Forelimb muscle (tissue), 1 donor: Measurements from ENCODE around the gene STAT3. TPM values are rescaled to one million over a fixed set of nuclear protein-coding genes. Genes with fewer than 3 reads are reported as not detected.
"Not testable (repeated sequence)": the region's sequence is repeated elsewhere in the genome, so short reads cannot be mapped to it uniquely, and the experiment has no call there.

Experiments used
- DNase-seq: peaks from one replicate; pipeline ENCODE4 v3.0.0-alpha.2; 2013; ENCODE audit warnings: low read depth
- polyA plus RNA-seq: library from polyadenylated mRNA; unstranded; fragments of 120-200 nt; gene quantifications from one replicate; pipeline ENCODE4 v1.2.1, GENCODE V29; 2013; ENCODE audit not compliant: insufficient read length

STAT3 gene
- polyA plus RNA-seq, 1 donor = 47.6 TPM

- no peak for DNase-seq
Measured at GRCh38 chr17:42317266-42317845, 70.9 kb downstream of the STAT3 start.

DNA sequence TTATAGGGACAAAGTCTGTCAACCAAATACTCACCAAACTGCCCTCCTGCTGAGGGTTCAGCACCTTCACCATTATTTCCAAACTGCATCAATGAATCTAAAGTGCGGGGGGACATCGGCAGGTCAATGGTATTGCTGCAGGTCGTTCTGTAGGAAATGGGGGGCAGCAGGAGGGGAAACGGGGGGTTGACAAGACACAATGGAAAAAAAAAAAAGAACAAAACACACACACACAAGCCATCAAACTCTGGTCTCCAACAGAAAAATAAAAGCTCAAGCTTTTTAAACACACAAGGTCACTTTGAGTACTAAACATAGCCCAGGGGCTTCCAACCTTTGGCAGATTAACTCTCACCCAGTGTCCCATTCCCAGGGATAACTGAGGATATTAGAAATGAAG lies 71.5 kb downstream of the STAT3 start:
- no peak for DNase-seq

- no peak for DNase-seq
Measured at GRCh38 chr17:42315402-42316156, 72.7 kb downstream of the STAT3 start.

- no peak for DNase-seq
Measured at GRCh38 chr17:42313773-42314566, 74.3 kb downstream of the STAT3 start.

DNA sequence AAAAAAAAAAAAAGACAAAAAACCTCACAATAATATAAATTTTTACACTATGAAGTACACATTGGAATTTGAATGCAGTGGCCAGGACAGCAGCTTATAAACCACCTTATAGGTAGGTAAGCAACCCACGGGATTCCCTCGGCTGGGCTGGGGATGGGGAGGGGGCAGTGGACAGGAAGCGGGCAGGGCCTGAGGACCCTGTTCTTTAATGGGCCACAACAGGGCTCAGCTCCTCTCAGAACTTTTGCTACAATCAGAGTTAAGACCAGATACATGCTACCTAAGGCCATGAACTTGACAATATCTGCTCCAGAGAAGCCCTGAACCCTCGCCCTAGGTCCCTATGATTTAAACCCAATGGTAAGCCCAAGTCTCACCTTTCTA lies 74.9 kb downstream of the STAT3 start:
- DNase-seq = no peak

DNA sequence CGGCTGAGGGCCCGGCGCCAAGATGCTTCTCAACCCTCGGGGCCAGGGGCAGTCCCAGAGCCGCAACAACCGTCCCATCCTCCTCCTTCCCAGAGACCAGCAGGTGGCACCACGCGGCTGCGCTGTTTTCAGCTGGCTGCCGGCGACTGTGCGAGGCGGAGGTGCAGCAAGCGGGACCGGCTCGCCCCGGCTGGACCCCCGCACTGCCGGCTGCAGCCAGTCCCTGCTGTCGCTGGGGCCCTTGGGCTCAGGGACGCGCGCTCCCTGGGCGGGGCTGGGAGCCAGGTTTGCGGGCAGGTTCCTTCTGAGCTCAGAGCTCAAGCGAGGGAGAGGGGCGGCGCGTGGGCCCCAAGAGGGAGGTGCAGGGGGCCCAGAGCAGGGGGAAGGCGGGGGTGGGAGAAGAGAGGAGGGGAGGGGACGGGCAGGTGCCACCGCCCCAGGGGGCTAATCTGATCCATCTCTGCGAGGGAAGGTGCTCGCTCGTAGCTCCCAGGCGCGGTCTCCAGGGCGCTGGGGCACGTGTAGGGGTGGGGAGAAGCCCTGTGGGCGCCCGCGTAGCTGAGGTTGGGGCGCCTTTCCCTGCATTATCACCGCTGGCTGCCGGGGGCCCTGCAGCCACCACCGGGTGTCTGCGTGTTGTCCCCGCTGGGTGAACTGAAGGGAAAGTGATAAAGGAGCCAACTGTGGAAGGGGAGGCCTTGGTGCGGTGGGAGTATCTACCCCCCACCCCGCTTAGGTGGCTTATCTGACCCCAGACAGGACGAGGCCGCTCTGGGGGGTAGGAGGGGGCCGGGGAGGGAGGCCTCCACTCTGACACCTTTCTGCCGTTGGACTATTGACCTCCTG lies 75.7 kb downstream of the STAT3 start:
- DNase-seq = no peak

DNA sequence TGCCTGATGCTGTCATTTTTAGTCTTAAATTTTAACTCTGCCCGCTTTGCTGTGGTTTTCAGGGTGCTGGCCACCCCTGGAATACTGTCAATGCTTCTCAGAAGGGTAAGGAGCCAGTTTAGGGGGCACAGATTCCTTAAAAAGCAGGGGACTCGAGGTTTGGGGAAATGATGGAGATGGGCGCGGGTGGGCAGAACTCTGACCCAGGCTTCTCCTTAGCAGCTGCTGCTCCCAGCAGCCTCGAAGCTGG lies 76.3 kb downstream of the STAT3 start:
- no peak for DNase-seq

- peak; percentile 84 for DNase-seq
Measured at GRCh38 chr17:42311240-42312034, 76.8 kb downstream of the STAT3 start.

GRCh38 chr17:42310787-42311215 lies 77.4 kb downstream of the STAT3 start:
- no peak for DNase-seq

DNA sequence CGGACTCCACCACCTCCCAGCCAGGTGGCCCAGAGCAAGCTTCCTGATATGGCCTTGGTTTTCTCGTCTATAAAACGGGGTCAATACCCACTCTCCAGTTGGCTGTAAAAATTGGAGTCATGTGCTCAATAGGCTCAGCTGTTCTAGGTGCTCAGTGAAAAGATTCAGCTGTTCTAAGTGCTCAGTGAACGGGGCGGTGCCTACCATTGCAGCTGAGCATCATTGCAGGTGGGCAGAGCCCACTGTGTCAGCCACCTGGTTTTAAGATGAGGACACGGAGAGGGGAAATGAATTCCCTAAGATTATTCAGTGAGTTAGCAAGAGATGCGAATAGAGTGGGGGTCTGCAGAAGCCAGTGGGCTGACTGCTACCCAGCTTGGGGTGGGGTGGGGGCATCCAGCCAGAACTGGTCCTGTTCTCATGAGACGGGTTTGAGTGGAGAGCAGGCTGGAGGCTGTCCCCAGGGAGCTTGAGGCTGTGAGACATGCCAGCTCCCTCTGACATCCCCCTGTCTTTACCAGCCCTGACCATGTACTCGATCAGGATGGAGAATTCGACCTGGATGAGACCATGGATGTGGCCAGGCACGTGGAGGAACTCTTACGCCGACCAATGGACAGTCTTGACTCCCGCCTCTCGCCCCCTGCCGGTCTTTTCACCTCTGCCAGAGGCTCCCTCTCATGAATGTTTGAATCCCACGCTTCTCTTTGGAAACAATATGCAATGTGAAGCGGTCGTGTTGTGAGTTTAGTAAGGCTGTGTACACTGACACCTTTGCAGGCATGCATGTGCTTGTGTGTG lies 78.1 kb downstream of the STAT3 start:
- no peak for DNase-seq

GRCh38 chr17:42309142-42309541 lies 79.1 kb downstream of the STAT3 start:
- no peak for DNase-seq

DNA sequence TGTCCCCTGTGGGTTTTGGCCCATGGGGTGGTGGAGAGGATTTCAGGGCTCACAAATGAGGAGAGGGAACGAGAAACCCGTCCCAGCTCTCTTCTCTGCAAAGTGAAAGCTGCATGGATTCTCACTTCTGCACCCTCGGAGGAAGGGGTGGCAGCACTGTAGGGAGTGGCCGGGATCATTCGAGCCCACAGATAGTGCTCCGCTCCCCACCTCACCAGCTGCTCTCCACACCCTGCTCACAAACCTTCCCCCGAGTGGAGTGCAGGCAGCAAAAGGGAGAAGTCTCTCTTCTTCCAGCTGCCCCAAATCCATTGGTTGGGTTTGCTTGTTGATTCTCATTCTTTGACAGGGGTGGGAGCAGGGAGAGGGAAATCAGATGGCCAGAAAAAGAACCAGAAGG lies 79.8 kb downstream of the STAT3 start:
- no peak for DNase-seq

- no peak for DNase-seq
Measured at GRCh38 chr17:42307362-42307927, 80.8 kb downstream of the STAT3 start.

- DNase-seq = no peak
Measured at GRCh38 chr17:42306385-42306667, 81.9 kb downstream of the STAT3 start.

GRCh38 chr17:42305543-42306384 lies 82.5 kb downstream of the STAT3 start:
- DNase-seq = no peak

GRCh38 chr17:42305031-42305330 lies 83.3 kb downstream of the STAT3 start:
- not testable (repeated sequence) for DNase-seq

DNA sequence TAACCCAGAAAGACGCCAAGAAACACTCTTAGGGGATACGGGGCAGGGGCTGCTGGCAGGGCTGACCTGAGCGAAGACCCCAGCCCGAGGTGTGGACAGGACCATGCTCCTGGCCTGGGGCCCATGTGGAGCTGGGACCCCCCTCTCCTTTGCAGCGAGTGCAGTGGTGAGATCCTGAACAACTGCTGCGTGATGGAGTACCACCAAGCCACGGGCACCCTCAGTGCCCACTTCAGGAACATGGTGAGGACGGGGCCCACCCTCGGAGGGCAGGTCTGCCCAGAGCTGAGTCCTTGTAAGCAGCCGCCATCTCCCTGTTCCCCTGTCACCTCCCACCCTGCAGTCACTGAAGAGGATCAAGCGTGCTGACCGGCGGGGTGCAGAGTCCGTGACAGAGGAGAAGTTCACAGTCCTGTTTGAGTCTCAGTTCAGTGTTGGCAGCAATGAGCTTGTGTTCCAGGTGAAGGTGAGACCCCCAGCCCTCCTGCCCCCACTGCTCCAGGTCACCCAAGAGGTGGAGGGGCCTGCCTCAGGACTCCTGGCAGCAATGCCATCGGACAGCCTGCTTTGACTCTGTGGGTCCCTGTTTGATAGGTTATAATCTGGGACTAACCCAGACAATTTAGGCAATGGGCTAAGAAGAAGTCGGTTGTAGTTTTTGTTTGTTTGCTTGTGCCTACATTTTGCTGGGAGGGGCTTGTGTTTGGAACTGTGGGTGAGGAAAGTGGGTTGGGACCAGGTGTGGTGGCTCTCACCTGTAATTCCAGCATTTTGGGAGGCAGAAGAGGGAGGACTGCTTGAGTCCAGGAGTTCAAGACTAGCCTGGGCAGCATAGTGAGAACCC lies 83.8 kb downstream of the STAT3 start:
- no peak for DNase-seq

DNA sequence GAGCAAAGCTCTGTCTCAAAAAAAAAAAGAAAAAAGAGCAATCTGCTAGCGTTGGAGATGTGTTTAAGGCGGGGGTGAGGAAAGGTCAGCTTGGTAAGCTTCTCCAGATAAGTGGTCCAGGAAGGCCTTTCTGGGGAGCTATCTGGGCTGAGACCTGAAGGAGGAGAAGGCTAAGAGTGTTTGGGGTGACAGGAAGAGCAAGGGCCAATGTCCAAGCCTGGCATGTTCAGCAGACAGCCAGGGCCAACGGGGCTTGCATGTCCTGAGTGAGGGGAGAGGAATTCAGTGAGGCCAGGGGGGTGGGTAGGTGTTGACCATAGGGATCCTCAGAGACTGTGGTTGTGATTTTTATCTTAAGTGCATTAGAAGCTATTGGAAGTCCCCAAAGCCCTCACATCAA lies 84.5 kb downstream of the STAT3 start:
- no peak for DNase-seq

DNA sequence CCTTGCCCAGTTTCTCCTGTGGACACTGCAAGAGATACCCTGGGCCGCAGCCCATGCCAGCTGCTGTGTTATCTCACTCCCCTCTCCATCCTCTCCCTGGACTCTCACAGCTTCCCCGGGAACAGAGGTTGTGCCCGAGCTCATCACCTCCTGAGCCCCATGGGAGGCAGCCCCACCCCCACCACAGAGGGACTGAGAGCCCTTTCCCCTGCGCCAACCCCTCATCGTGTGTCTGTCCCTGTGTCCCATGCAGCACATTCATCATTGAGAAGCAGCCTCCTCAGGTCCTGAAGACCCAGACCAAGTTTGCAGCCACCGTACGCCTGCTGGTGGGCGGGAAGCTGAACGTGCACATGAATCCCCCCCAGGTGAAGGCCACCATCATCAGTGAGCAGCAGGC lies 87.2 kb downstream of the STAT3 start:
- DNase-seq = no peak
